GM12872 (cell line): ENCODE measurements around the gene AGAP1.
A peak's percentile ranks its signal among the peaks of the same experiment; 100 is the strongest.

ENCODE experiments used
- CTCF ChIP-seq: IDR thresholded peaks from 3 replicates; pipeline ENCODE4 v1.5.1; 2011; ENCODE audit warnings: low read depth, mild to moderate bottlenecking, low read length, moderate library complexity; ENCODE audit not compliant: insufficient read depth

The AGAP1 gene

GRCh38 chr2:235845245-235845644, 351.4 kb downstream of the AGAP1 start:
- no peak for TF ChIP-seq CTCF

- no peak for TF ChIP-seq CTCF
Measured at GRCh38 chr2:235847576-235847975, 353.7 kb downstream of the AGAP1 start.

GRCh38 chr2:235848055-235848454, 354.2 kb downstream of the AGAP1 start:
- TF ChIP-seq CTCF = no peak

- TF ChIP-seq CTCF = no peak
Measured at GRCh38 chr2:235848946-235849345, 355.1 kb downstream of the AGAP1 start.

GRCh38 chr2:235849489-235849888, 355.6 kb downstream of the AGAP1 start:
- TF ChIP-seq CTCF = 0 out of 3 replicates have a peak, but pooled peaks have one; percentile 2

GRCh38 chr2:235850289-235850688, 356.4 kb downstream of the AGAP1 start:
- TF ChIP-seq CTCF = no peak

GRCh38 chr2:235850771-235851551, 357.1 kb downstream of the AGAP1 start:
- no peak for TF ChIP-seq CTCF
